Panc1 (cell line): ENCODE data around the gene COQ3. TPM values are rescaled to one million over a fixed set of nuclear protein-coding genes. Genes with fewer than 3 reads are reported as not detected.

ENCODE experiments used
- ATAC-seq: fragments of 200-7000 bp; cut with Tn5 transposase; 2 replicates; pipeline ENCODE4 v1.9.1; 2020; ENCODE audit warnings: mild to moderate bottlenecking, moderate library complexity
- BruUV-seq: library from RNA; stranded (reverse); fragments of 400-500 nt; replicated peaks from 2 replicates; lab custom pipeline; 2021; lab: Mats Ljungman, UMichigan
- CTCF ChIA-PET: fragments of 300-600 bp; sonication (Branson Sonifier 250); formaldehyde crosslinking; loops from one replicate; lab custom pipeline; 2022; ENCODE audit warnings: antibody characterized with exemption; lab: Charles Lee
- POLR2A ChIA-PET: fragments of 300-600 bp; sonication (Branson Sonifier 250); formaldehyde crosslinking; loops from one replicate; lab custom pipeline; 2022; ENCODE audit warnings: antibody characterized with exemption; lab: Charles Lee
- DNase-seq: peaks from one replicate; pipeline ENCODE4 v3.0.0-alpha.2; 2010; ENCODE audit warnings: low read depth, low spot score
- H3K27ac ChIP-seq: 2 replicates; pipeline ENCODE4 v1.5.1; 2011; ENCODE audit warnings: mild to moderate bottlenecking, low read length, inconsistent platforms
- H3K27me3 ChIP-seq: fragments of 200-500 bp; sonication (Bioruptor generic); 2 replicates; pipeline ENCODE4 v1.6.0; 2014; ENCODE audit warnings: low read length, inconsistent platforms; ENCODE audit not compliant: control insufficient read depth, insufficient read depth
- H3K36me3 ChIP-seq: fragments of 200-500 bp; sonication (Bioruptor generic); 2 replicates; pipeline ENCODE4 v1.5.1; 2014; ENCODE audit warnings: inconsistent platforms, mild to moderate bottlenecking, low read length, moderate library complexity; ENCODE audit not compliant: control insufficient read depth, insufficient read depth
- H3K4me1 ChIP-seq: 2 replicates; pipeline ENCODE4 v1.5.1; 2011; ENCODE audit warnings: inconsistent platforms, mild to moderate bottlenecking, low read length, moderate library complexity; ENCODE audit not compliant: control insufficient read depth, insufficient read depth
- H3K4me3 ChIP-seq, 2 experiments: 2 replicates each; pipeline ENCODE4 v1.5.1; 2011 to 2012; ENCODE audit warnings: low read depth in 2 of 2, low read length in 2 of 2, mild to moderate bottlenecking in 2 of 2, inconsistent platforms in 1 of 2, moderate library complexity in 1 of 2
- H3K9me3 ChIP-seq: fragments of 200-500 bp; sonication (Bioruptor generic); 2 replicates; pipeline ENCODE4 v1.5.1; 2014; ENCODE audit warnings: low read depth, mild to moderate bottlenecking, inconsistent platforms, low read length, moderate library complexity; ENCODE audit not compliant: control insufficient read depth, insufficient read depth
- POLR2AphosphoS5 ChIP-seq: IDR thresholded peaks from 2 replicates; pipeline ENCODE4 v1.6.1; 2012; ENCODE audit warnings: mild to moderate bottlenecking, low read depth, low read length, moderate library complexity
- SIN3A ChIP-seq: IDR thresholded peaks from 2 replicates; pipeline ENCODE4 v1.6.1; 2012; ENCODE audit warnings: low read depth, mild to moderate bottlenecking, low read length, moderate library complexity, borderline replicate concordance; ENCODE audit not compliant: insufficient read depth
- TCF7L2 ChIP-seq: IDR thresholded peaks from 2 replicates; pipeline ENCODE4 v1.6.1; 2011; ENCODE audit warnings: mild to moderate bottlenecking, low read depth, low read length, inconsistent platforms
- in situ Hi-C: cut with HindIII; loops from 2 replicates; pipeline ENCODE4 v1.10.0; 2016; ENCODE audit warnings: low sequenced_read_pairs, low pct_unique_long_range_greater_than_20kb
- intact Hi-C: fragments of 100-400 bp; cut with micrococcal nuclease; formaldehyde crosslinking; loops from one replicate; pipeline ENCODE4 v1.10.0; 2022; ENCODE audit not compliant: unreplicated experiment
- total RNA-seq: library from RNA; stranded (reverse); gene quantifications from one replicate; pipeline ENCODE4 v1.2.1, GENCODE V29; 2021; ENCODE audit not compliant: unreplicated experiment
- TF ChIP-seq, protein P1 (sequence below), 2 experiments: IDR thresholded peaks; 2 replicates each; pipeline ENCODE4 v1.6.1; 2011 to 2012; ENCODE audit warnings: low read depth in 2 of 2, control low read depth in 1 of 2, low read length in 1 of 2, mild to moderate bottlenecking in 1 of 2, moderate library complexity in 1 of 2; ENCODE audit not compliant: insufficient read depth in 1 of 2
- TF ChIP-seq, protein P2 (sequence below): fragments of 450-650 bp; IDR thresholded peaks from 2 replicates; pipeline ENCODE4 v1.5.1; 2017; ENCODE audit warnings: mild to moderate bottlenecking

Gene COQ3
- total RNA-seq, 1 experiment from 2014 or later: 9.5 TPM

DNA sequence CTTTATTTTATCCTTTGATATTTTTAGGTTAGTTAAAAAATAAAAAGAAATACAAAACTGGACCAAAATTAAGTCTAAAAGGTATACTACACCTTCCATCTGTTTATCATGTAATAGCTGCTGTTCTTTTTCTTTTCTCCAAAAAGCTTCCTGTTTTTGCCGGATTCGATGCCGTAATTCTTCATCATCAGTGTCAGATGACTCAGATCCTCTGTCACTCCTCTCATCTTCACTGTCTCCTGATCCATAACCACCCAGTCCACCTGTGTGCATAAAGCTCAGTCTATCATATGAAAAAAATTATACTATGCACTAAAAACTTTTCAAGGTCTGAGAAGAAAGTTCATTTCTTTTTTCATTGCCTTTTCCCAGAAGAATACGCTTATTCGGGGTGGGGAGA lies 8.5 kb upstream of the COQ3 start:
- H3K36me3 ChIP-seq: peaks cover 86% of the 10 kb centered on the region
- POLR2A ChIA-PET: no interaction called here

DNA sequence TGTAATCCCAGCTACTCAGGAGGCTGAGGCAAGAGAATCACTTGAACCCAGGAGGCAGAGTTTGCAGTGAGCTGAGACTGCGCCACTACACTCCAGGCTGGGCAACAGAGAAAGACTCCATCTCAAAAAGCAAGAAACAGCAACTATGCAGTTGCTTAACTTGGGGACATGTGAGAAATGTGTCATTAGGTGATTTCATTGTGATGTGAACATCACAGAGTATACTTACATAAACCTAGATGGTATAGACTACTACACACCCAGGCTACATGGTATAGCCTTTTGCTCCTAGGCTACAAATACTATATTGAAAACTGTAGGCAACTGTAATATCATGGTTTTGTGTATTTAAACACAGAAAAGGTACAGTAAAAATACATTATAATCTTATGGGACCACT lies 3.3 kb upstream of the COQ3 start:
- no peak overlapping the region for H3K27ac ChIP-seq
- TF ChIP-seq, protein P1, sequence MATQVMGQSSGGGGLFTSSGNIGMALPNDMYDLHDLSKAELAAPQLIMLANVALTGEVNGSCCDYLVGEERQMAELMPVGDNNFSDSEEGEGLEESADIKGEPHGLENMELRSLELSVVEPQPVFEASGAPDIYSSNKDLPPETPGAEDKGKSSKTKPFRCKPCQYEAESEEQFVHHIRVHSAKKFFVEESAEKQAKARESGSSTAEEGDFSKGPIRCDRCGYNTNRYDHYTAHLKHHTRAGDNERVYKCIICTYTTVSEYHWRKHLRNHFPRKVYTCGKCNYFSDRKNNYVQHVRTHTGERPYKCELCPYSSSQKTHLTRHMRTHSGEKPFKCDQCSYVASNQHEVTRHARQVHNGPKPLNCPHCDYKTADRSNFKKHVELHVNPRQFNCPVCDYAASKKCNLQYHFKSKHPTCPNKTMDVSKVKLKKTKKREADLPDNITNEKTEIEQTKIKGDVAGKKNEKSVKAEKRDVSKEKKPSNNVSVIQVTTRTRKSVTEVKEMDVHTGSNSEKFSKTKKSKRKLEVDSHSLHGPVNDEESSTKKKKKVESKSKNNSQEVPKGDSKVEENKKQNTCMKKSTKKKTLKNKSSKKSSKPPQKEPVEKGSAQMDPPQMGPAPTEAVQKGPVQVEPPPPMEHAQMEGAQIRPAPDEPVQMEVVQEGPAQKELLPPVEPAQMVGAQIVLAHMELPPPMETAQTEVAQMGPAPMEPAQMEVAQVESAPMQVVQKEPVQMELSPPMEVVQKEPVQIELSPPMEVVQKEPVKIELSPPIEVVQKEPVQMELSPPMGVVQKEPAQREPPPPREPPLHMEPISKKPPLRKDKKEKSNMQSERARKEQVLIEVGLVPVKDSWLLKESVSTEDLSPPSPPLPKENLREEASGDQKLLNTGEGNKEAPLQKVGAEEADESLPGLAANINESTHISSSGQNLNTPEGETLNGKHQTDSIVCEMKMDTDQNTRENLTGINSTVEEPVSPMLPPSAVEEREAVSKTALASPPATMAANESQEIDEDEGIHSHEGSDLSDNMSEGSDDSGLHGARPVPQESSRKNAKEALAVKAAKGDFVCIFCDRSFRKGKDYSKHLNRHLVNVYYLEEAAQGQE (IDR thresholded peaks at IDR 0.05; ENCODE audit: insufficient read depth in 1 of 2, low read depth in 2 of 2, low read length in 1 of 2): no peak
- TF ChIP-seq, protein P2, sequence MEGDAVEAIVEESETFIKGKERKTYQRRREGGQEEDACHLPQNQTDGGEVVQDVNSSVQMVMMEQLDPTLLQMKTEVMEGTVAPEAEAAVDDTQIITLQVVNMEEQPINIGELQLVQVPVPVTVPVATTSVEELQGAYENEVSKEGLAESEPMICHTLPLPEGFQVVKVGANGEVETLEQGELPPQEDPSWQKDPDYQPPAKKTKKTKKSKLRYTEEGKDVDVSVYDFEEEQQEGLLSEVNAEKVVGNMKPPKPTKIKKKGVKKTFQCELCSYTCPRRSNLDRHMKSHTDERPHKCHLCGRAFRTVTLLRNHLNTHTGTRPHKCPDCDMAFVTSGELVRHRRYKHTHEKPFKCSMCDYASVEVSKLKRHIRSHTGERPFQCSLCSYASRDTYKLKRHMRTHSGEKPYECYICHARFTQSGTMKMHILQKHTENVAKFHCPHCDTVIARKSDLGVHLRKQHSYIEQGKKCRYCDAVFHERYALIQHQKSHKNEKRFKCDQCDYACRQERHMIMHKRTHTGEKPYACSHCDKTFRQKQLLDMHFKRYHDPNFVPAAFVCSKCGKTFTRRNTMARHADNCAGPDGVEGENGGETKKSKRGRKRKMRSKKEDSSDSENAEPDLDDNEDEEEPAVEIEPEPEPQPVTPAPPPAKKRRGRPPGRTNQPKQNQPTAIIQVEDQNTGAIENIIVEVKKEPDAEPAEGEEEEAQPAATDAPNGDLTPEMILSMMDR: no peak
- TF ChIP-seq SIN3A: no peak
- TF ChIP-seq POLR2AphosphoS5: no peak
- no peak for TF ChIP-seq TCF7L2
- ATAC-seq (no peak), DNase-seq (no peak)
- peaks cover 48% of the 10 kb centered on the region for H3K36me3 ChIP-seq
- H3K4me1 ChIP-seq: no peaks in the 10 kb centered on the region
- BruUV-seq: no TSS peak
- no peaks in the 10 kb centered on the region for H3K9me3 ChIP-seq
- no peaks in the 10 kb centered on the region for H3K27me3 ChIP-seq
- in situ Hi-C loops: no loop called here
- H3K4me3 ChIP-seq: no peak overlapping the region
- intact Hi-C loops: no loop called here
- ChIA-PET POLR2A (interaction anchor here (0.6 to 0.7 kb wide), 2 partner anchors 45 to 1391 kb away, joined by 3 to 6 read pairs; no protein-coding TSS in a partner anchor), CTCF (no interaction called here)

More for the DNA sequence above, 8.5 kb upstream of the COQ3 start:
- H3K9me3 ChIP-seq: no peaks in the 10 kb centered on the region
- H3K27ac ChIP-seq: no peak overlapping the region
- H3K4me3 ChIP-seq: no peak overlapping the region
- no peak for TF ChIP-seq POLR2AphosphoS5
- TF ChIP-seq TCF7L2: no peak
- TF ChIP-seq, protein P1 (IDR thresholded peaks at IDR 0.05; ENCODE audit: insufficient read depth in 1 of 2, low read depth in 2 of 2, low read length in 1 of 2): no peak
- no peak for TF ChIP-seq SIN3A
- TF ChIP-seq, protein P2: no peak
- intact Hi-C loops (no loop called here), in situ Hi-C loops (no loop called here)
- ATAC-seq (no peak), DNase-seq (no peak)
- H3K27me3 ChIP-seq: no peaks in the 10 kb centered on the region
- CTCF ChIA-PET: interaction anchor here (0.6 kb wide), 1 partner anchor 9 kb away, joined by 11 read pairs; the partner anchor contains the start of gene COQ3
- H3K4me1 ChIP-seq: no peaks in the 10 kb centered on the region
- BruUV-seq: no TSS peak
